GM19463 (cell line): ENCODE data around the gene SEZ6L2.
"Not testable (repeated sequence)": the region's sequence is repeated elsewhere in the genome, so short reads cannot be mapped to it uniquely, and the experiment has no call there.

ENCODE experiments used
- ATAC-seq: cut with Tn5 transposase; IDR thresholded peaks from one replicate; pipeline ENCODE4 v1.9.1; 2021; ENCODE audit warnings: mild to moderate bottlenecking, moderate library complexity; ENCODE audit not compliant: unreplicated experiment

Gene SEZ6L2

DNA sequence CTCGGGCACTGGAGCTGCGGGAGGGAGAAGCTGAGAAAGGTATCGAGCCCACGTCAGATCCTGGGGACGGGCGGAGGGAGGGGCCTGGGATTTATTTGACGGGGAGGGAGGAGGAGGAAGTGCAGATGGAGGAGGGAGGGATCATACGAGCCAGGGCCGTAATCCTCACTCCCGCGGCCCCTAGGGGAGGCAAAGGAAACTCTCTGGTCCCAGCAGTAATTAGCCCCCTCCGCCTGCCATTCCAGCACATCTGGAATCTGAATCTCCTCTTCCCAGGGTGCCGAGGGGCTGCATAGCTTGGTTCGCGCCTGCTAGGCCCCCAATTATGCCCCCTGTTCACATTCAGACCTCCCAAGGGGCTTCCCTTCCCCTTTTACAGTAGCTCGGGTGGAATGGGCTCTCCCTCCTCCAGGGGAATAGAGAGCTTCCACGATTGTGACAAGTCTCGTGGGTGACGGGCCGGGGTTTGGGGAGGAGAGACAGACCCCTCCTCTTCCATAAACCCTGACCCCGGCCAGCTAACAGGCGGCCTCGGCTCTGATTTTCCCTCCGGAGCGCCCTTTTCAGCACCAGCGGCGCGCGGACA lies at the start of gene SEZ6L2:
TSS of gene SEZ6L2 (minus strand) at position 35 of the 586 bp plus-strand sequence. CDS start 531 bp downstream, outside the sequence.
- no peak for ATAC-seq

- no peak for ATAC-seq
Measured at GRCh38 chr16:29947897-29948296, 48.5 kb upstream of the SEZ6L2 start.

GRCh38 chr16:29943846-29944799 lies 44.8 kb upstream of the SEZ6L2 start:
- ATAC-seq, result no peak

DNA sequence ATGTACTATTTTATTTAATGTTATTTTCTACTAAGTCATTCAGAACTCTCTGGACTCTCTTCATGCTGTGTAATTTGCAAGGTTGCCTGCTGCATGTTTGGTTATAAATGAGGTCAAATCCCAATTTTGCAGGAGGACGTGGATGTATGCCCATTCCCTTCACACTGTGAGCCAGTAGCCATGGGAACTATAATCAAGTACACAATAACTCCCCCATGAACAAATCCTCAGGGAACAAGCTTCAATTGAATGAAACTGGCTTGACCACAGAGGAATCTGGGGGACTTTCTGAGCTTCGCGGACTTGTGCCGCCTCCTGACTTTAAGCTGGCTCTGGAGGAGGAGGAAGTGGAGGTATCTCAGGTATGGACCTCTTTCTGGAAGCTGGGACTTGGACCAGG lies 41.3 kb upstream of the SEZ6L2 start:
- ATAC-seq, result no peak

DNA sequence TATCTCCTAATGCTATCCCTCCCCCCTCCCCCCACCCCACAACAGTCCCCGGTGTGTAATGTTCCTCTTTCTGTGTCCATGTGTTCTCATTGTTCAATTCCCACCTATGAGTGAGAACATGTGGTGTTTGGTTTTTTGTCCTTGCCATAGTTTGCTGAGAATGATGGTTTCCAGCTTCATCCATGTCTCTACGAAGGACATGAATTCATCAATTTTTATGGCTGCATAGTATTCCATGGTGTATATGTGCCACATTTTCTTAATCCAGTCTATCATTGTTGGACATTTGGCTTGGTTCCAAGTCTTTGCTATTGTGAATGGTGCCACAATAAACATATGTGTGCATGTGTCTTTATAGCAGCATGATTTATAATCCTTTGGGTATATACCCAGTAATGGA lies 32.4 kb upstream of the SEZ6L2 start:
- not testable (repeated sequence) for ATAC-seq

- ATAC-seq, result no peak
Measured at GRCh38 chr16:29927070-29927905, 27.9 kb upstream of the SEZ6L2 start.

DNA sequence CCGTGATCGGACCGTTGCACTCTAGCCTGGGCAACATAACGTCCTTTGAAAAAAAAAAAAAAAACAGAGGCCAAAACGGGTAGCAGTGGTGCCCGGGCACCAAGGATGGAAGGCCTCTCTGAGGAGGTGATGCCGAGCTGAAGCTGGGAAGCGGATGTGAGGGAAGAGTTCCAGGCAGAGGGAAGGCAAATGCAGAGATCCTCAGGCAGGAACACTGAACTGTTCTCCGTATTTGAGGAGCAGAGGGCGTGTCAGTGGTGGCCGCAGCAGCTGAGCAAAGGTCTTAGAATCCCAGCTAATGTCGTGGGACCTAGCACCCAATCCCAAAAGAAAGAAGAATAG lies 27.3 kb upstream of the SEZ6L2 start:
- no peak for ATAC-seq

GRCh38 chr16:29925781-29926710 lies 26.7 kb upstream of the SEZ6L2 start, which contains the start of gene KCTD13:
TSS of gene KCTD13 (minus strand) at chr16:29926226. CDS start at chr16:29926033, 193 bp downstream.
- ATAC-seq, result peak; percentile 85

DNA sequence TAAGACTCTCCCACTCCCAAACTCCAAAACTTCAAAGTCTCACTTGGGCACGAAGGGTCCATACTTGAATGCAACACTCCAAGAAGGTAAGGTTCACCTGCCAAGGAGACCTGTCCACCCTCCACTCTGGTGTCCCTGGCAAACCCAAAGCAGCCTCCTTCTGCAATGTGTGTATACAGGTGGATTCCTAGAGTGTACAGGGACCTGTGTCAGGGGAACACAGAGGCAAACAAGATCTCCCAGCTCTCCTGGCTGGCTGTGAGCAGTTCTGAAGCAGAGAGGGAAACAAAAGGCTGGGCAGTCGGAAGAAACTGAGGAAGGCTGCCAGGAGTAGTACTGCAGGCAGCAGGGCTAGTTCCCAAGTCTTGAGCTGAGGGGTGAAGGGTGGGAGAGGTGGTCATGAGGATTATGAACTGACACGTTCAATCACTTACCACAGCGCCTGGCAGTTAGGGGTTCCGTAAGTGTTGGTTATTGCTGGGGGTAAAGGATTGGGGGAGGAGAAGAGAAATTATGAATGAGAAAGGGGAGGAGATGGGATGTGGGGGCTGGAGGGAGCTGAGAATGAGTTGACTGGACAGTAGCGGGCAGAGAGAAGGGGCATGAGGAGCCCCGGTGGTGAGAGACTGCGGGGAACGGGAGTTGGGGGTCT lies 25.9 kb upstream of the SEZ6L2 start:
- ATAC-seq, result no peak

DNA sequence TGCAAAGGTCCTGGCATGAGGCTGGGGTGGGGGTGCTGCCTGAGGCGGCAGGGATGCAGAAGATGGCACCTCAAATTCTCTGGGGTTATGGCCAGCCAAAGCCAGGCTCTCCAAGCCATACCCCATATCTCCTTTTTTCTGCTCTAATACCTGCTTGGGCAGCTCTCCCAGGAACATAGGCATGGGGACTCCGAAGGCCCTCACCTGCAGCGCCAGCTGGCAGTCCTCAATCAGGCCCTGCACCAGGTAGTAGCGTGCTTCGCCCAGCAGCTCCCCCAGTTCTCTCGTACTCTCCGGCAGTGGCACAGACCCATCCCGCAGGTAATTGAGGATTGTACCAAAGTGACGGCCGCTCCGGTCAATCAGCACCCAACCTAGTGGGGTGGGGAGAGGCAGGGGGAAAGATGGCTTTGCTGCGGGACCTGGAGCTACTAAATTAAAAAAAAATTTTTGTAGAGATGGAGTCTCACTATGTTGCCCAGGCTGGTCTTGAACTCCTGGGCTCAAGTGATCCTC lies 23.7 kb upstream of the SEZ6L2 start:
- no peak for ATAC-seq

- no peak for ATAC-seq
Measured at GRCh38 chr16:29922326-29922725, 23.0 kb upstream of the SEZ6L2 start.

DNA sequence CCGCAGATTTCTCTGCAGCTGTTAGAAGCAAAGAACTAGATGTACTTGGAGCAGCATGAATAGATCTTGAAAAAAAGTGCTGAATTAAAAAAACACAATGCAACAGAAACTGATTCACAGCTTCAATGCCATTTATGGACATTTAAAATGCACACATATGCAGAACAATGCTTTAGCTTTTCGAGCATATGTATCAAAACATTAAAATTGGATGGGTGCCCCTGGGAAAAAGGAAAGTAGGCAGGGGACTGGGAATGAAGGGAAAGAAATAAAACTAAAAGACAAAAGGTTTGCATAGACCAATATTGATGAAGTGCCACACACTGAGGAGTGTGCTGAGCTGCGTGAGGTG lies 21.7 kb upstream of the SEZ6L2 start:
- no peak for ATAC-seq

DNA sequence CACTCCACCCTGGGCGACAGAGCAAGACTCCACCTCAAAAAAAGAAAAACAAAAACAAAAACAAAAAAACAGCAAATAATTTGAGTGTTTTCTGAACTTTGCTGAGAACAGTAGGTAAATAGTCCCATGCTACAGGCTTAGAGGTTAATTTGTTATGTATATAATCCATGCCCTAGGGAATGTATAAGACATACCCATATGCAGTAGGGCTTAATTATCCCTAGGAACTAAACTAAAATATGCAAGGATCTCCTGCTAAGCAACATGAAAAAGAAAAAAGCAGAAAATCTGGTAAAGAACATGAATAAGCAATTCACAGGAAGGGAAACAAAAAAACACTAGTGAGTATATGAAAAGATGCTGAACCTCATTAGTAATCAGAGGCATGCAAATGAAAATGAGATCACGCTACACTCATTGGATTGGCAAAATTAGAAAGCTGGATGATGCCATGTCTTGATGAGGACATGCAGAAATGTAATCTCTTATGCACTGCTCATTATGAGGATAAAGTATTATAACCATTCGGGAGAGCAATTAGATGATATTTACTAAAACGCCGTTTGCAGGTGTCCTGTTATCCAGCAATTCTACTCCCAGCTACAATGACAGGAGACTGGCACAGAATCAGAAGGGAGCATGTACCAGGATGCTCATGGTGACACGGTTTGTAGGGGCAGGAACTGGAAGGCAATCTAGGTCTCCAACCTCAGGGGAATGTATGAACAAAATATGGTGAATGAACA lies 21.1 kb upstream of the SEZ6L2 start:
- no peak for ATAC-seq

- ATAC-seq, result no peak
Measured at GRCh38 chr16:29916979-29917378, 17.6 kb upstream of the SEZ6L2 start.

GRCh38 chr16:29915590-29916247 lies 16.4 kb upstream of the SEZ6L2 start:
- ATAC-seq, result no peak

GRCh38 chr16:29913514-29913913 lies 14.2 kb upstream of the SEZ6L2 start:
- no peak for ATAC-seq

DNA sequence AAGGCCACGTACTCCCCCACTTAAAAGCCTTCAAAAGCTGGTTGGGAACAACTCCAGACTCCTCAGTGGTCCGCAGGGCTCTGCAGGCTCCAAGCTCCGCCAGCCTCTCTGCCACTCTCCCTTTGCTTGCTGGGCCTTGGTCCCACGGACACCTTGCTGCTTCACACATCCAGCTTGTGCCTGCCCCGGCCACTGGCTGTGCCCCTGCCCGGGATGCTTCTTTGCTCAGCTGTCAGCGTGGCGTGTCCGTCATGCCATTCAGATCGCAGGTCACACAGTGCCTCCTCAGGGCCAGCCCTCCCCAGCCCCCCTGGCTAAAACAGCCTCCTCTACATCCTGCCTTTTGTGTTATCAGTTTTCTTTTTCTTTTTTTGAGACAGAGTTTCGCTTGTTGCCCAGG lies 12.7 kb upstream of the SEZ6L2 start:
- ATAC-seq, result no peak

DNA sequence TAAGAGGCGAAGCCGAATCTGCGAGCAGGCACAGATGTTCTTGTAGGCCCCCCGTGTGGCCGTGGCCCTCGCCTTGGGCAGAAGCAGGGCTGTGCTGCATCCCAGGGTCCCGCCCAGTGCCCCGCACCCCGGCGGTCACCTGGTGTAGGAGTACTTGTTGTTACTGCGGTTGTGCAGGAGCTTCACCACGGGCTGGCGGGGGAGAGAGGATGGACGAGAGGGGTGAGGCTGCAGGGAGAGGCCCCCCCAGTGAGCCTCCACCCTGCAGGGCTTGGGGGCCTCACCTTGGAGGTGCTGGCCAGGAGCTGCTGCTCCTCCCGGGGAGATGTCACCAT lies 12.3 kb upstream of the SEZ6L2 start:
- no peak for ATAC-seq
